ENCODE measurements around the gene RNF14. TPM values are rescaled to one million over a fixed set of nuclear protein-coding genes. Genes with fewer than 3 reads are reported as not detected.
"Not testable (repeated sequence)": the region's sequence is repeated elsewhere in the genome, so short reads cannot be mapped to it uniquely, and the experiment has no call there.

Gene RNF14
- total and polyA plus RNA-seq, 12 donors, result 20.3 to 130 (median 100) TPM

DNA sequence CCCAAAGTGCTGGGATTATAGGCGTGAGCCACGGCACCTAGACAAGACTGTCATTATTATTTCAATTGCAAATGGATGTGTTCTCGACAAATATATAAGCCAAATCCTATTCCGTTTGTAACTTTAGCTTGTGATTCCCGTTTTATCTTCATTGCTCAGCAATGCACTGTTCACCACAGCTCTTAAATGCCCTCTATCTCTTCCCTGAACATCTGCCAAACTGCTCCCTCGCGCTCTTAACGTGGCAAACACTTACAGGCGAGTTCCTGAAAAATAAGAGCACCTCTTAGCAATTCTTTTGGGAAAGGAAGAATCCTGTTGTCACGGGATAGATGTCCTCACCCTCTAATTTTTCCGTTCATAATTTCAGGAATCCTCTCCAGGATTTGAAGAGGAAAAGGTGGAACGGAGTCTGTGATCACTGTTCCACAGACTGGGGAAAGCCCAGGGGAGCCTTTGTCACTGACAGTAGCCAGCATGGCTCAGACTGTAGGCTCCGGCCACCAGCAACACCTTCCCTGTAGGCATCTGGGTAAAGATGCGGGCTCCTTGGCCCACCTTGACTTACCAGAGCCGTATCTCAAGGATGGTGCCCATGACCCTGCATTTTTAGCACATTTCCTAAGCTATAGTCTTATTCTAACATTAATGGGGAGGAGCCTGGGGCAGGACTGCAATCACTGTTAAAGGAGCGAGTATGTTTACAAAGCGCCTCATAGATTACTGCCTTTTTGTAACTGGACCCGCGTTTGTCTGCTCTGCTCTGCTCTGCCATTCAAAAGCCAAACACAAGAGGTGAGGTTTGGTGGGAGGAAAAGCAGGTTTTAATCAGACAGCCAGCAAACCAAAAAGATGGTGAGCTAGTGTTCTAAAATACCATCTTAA is 64.1 kb downstream of the RNF14 start:
- no peak for TF ChIP-seq CTCF (IDR thresholded peaks at IDR 0.05)
- Histone ChIP-seq H3K4me3 (no peak overlapping the region), H3K4me1 (peaks cover 0 to 8% (median 0%) of the 10 kb centered on the region in 9 donors), H3K36me3 (no peaks in the 10 kb centered on the region), H3K9me3 (no peaks in the 10 kb centered on the region), H3K27ac (no peak overlapping the region), H3K27me3 (no peaks in the 10 kb centered on the region)
- DNase-seq, result peak in 1 of 2 donors; percentile 20
- WGBS, 2 donors, result 49 to 55% methylated on average over 19 of the region's 19 CpGs
- peak in 3 of 8 donors; percentile 44 to 81 (median 53) for ATAC-seq
- intact Hi-C loops (cut with DNase I), result no loop called here

GRCh38 chr5:142033632-142034567 is 65.0 kb downstream of the RNF14 start:
- intact Hi-C loops (cut with DNase I); H3K27ac ChIP-seq; H3K27me3 ChIP-seq; H3K4me3 ChIP-seq; H3K36me3 ChIP-seq; H3K9me3 ChIP-seq; ATAC-seq; DNase-seq; H3K4me1 ChIP-seq: not testable (repeated sequence)
- WGBS, 2 donors, result 89 to 91% methylated on average over 15 of the region's 15 CpGs

GRCh38 chr5:142034994-142035393 is 66.1 kb downstream of the RNF14 start:
- no peaks in the 10 kb centered on the region for H3K36me3 ChIP-seq
- H3K9me3 ChIP-seq, result no peaks in the 10 kb centered on the region
- no peaks in the 10 kb centered on the region for H3K27me3 ChIP-seq
- DNase-seq, result no peak
- peaks cover 0 to 8% (median 0%) of the 10 kb centered on the region in 9 donors for H3K4me1 ChIP-seq
- ATAC-seq, result no peak
- intact Hi-C loops (cut with DNase I), result no loop called here
- H3K4me3 ChIP-seq, result no peak overlapping the region
- H3K27ac ChIP-seq, result no peak overlapping the region
- TF ChIP-seq CTCF (IDR thresholded peaks at IDR 0.05), result no peak

- no peak overlapping the region for H3K4me3 ChIP-seq
- no peak overlapping the region for H3K27ac ChIP-seq
- no peaks in the 10 kb centered on the region for H3K27me3 ChIP-seq
- TF ChIP-seq CTCF (IDR thresholded peaks at IDR 0.05), result no peak
- no peak for ATAC-seq
- H3K4me1 ChIP-seq, result peaks cover 0 to 8% (median 0%) of the 10 kb centered on the region in 9 donors
- H3K9me3 ChIP-seq, result no peaks in the 10 kb centered on the region
- 91 to 92% methylated on average over 13 of the region's 13 CpGs for WGBS, 2 donors
- intact Hi-C loops (cut with DNase I), result no loop called here
- DNase-seq, result no peak
- no peaks in the 10 kb centered on the region for H3K36me3 ChIP-seq
Observed at GRCh38 chr5:142036918-142037317, 68.0 kb downstream of the RNF14 start.

- intact Hi-C loops (cut with DNase I); H3K9me3 ChIP-seq; DNase-seq; H3K4me3 ChIP-seq; ATAC-seq; H3K36me3 ChIP-seq; H3K4me1 ChIP-seq; H3K27me3 ChIP-seq; H3K27ac ChIP-seq: not testable (repeated sequence)
- whole genome bisulfite sequencing, 2 donors, result 94 to 97% methylated on average over 3 of the region's 3 CpGs
Observed at GRCh38 chr5:142037599-142037998, 68.7 kb downstream of the RNF14 start.

Measured in heart right ventricle (tissue), 16 donors.